ENCODE measurements around the gene ATP1B4.

Gene ATP1B4

DNA sequence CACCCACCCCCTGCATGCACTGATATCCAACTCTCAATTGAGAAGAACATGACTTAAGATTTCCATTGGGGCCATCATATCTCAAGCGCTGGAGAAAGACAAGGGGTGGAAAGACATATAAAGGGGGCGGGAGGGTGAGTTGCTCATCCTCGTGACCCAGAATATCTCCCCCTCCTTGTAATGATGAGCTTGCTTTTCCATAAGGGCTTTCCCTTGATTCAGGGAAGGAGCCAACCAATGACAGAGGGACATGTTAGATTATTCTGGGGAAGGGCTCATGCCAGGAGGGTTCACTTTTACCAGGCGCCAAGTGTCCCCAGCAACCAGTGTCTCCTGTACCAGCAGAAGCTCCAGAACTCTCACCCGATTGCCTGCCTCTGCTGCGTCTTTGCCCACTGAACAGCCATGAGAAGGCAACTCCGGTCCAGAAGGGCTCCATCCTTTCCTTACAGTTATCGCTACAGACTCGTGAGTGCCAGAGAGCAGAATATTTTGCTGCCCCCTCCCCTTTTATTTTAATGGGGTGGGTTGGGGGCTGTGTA lies at the start of gene ATP1B4:
Gene ATP1B4, plus strand, starts transcription at position 326 of the 542 bp plus-strand sequence. Its CDS starts 80 bp downstream, at position 406.
- no peak for DNase-seq

DNA sequence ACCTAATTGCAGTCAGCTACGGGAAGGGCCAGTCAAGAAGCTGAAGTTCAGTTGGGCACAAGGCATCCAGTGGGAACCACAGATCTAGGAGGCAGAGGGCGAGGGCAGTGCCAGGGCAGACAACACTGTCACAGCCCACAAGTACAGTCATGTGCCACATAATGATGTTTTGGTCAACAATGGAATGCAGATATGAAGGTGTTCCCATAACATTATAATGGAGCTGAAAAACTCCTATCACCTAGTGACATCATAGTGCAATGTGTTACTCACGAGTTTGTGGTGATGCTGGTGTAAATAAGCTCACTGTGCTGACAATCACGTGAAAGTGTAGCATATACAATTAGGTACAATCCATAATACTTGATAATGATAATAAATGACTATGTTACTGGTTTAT lies 46.1 kb upstream of the ATP1B4 start:
- DNase-seq, result no peak

- DNase-seq, result no peak
These were observed 45.2 kb upstream of the ATP1B4 start for GRCh38 chrX:120316587-120317283.

DNA sequence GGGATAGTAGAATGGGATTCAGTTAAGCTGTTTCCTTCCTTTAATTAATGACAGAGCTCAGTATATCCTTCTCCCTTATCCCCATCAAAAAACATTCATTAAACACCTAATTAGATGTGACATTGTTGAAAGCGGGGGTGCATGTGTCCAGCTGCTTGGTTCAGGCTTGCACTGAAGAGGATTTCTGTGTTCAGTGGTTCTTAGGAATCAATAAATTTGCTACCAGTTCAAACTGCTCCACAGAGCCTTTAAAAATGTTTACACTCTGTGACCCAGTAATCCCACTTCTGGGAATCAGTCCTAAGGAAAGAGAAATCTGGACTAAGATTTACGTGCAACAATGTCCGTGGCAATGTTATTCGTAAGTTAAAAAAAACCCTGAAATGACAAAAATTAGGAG lies 43.5 kb upstream of the ATP1B4 start:
- DNase-seq, result no peak

DNA sequence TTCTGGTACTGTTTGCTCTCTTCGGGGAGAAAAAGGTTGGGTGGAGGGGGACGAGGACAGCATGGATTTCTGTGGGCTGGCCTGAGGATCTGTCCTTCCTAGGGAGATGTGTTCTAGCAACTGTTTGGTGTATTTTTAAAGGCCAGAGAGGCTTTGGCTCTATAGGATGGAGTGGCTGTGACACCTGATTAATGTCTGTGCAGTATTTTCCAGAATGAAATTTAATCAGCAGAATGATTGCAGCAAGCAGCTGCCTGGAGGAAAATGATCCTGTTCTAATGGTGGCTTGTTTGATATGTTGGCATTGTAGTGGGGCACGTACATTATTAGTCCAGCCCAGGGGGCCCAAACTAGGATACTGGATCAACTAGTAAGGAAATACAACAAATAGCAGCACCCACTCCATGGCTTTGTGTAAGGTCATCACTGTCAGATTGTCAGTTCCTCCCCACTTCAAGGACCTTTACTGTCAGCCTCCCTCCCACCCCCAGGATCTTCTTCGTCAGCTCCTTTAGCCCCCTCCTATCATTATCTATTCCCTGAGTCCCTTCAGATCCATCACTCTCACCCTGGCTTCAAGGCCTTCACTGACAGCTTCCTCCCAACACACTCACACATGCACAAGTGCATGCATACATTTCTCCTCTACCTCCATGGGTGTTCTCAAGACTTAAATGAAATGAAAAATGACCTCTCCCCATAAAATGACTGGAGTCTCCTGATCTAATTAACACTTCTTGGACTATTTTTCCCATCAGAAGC lies 40.2 kb upstream of the ATP1B4 start:
- no peak for DNase-seq

DNA sequence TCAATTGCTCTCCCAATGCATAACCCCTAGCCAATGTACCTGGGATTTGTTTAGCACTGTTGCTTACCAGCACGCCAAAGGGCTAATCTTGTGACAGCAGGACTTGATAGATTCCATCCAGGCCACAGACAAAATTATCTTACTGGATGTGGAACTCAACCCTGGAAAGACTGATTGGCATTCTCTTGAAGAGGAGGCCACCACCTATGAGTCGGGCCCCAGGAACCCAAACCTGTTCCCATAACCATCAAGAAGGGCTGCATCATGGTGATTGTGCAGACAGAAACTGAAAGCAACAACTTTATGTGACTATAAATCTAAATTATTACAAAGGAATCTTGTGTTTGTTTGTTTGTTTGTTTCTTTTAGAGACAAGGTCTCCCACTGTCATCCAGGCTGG lies 30.8 kb upstream of the ATP1B4 start:
- DNase-seq, result no peak

GRCh38 chrX:120332394-120332793 lies 29.5 kb upstream of the ATP1B4 start:
- no peak for DNase-seq

DNA sequence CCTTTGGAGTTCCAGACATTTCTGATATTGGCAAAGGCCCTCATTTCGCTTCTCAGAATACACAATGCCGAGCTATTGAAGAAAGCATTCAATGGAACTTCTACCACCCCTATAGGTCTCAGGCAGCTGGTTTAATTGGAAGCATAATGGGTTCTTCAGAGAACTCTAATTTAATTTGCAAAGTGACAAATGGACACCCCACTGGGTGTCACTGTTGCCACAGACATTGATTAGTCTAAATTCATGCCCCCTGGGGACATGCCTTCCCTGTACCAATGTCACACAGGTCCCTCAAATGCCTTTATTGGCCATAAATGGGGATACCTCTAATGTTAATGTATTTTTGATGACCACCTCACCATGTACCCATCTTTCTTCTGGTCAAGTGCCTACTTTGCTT lies 27.7 kb upstream of the ATP1B4 start:
- DNase-seq, result peak in 1 of 2 donors; percentile 25

DNA sequence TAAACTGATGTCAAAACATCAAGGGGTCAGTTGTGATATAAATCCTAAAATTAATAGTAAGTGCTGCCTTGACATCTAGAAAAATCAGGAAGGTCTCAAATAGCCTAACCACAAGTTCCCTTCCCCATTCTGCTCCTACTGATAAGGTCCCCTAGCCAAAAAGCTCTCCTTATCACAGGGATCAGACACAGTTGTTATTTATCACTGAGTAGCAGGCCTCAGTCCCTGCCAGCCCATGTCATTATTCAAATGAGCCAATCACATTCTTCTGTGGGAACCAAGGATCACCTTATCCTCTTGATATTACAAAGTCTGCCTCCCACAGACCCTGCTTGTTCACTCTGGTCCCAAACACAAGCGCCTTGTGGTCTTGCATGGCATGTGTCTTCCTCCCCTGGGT lies 27.3 kb upstream of the ATP1B4 start:
- DNase-seq, result no peak

DNA sequence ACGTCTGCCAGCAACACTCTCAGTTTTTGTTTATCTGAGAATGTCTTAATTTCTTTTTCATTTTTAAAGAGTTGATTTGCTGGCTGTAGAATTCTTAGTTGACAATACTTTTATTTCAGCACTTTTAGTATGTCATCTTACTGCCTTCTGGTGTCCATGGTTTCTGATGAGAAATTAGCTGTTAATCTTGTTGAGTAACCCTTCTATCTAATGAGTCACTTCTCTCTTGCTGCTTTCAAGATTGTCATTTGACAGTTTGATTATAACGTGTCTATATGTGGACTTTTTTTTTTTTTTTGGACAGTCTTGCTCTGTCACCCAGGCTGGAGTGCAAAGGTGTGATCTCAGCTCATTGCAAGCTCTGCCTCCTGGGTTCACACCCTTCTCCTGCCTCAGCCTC lies 26.6 kb upstream of the ATP1B4 start:
- DNase-seq, result no peak

GRCh38 chrX:120336899-120337298 lies 25.0 kb upstream of the ATP1B4 start:
- no peak for DNase-seq

- DNase-seq, result peak in 1 of 2 donors; percentile 32
These were observed 17.3 kb upstream of the ATP1B4 start for GRCh38 chrX:120344566-120344965.

- DNase-seq, result no peak
These were observed 11.3 kb upstream of the ATP1B4 start for GRCh38 chrX:120350450-120351138.

DNA sequence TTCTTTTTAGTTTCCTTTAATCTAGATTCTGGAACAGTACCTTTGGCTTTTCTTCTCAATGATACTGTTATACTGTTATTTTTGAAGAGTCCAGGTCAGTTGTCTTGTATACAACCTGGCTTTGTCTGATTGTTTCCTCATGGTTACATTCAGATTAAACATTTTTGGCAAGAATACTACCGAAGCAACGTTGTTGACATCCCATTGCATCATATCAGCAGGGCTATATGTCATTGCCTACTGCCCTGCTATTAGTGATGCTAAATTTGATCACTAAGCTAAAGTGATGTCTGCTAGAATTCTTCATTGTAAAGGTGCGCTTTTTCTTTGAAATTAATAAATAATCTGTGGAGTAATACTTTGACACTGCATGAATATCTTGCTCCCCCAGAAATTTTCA lies 5.8 kb upstream of the ATP1B4 start:
- DNase-seq, result no peak

DNA sequence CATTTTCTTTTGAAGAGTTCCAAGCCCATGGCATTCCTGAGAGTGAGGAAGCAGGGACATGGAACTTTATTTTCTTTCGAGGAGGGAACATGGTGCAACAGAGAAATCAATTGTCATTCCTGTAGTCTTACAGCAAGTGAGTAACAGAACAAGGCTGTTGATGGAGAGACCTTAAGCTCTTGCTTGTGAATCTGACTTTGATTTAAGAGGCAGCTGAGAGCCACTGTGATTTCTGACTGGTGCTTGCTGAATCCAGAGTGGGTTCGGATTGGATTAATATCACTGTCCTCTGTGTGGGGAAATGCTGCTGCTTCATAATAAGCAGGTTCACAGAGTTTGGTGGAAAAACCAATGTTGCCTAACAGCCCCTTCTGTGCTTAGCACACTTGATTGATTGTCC lies 4.7 kb upstream of the ATP1B4 start:
- no peak for DNase-seq

DNA sequence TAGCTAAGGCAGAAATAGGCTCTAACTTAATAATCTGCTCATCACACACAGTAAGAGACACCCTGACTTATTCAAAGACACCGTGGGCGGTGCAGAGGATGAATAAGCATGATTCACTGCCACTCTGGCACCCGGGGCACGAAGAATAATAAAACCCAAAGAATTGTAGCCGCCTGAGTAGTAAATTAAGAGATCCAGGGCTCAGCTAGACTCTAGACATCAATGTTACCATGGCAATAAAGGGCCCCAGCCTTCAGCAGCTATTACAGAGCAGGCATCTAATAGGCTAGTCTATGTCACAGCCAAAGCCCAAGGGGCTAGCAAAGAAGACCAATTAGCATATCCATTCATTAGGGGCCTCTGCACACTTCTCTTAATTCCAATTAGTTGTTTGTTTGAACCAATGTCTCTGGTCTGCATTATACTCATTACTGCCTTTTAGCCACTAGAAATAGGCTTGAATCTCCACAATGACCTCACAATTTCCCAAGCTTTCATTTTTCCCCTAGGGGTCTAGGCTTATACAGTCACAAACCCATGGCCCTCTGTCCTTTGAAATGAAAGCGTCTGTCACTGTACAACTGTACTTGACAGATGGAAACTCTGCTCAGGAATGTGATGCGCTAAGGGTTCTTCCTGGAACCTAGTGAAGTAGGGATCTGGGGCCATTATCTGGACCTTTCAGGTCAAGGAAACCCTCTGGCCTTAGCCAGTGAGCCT lies 3.0 kb upstream of the ATP1B4 start:
- DNase-seq, result no peak

DNA sequence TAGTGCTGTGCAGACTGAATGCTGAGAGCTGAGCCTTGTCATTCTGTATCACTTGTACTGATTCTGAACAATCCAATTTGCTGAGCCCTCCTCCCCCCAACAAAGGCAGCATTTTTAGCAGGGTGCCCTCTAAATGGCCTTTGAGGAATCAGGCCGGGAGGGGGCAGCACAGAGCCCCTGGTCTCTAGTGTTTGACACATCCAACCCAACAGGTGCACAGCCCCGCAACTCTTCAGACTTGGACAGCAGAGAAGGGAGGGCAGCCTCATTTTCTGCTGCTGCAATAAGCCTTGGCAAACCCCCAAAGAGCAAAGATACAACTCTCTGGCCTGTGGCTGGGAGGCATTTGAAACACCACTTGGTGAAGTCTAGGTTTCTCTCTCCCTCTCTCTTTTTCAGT lies 3.4 kb downstream of the ATP1B4 start:
- peak; percentile 10 to 53 for DNase-seq

- DNase-seq, result no peak
These were observed 4.1 kb downstream of the ATP1B4 start for GRCh38 chrX:120365968-120366367.

- no peak for DNase-seq
These were observed 4.9 kb downstream of the ATP1B4 start for GRCh38 chrX:120366794-120367193.

- DNase-seq, result no peak
These were observed 5.7 kb downstream of the ATP1B4 start for GRCh38 chrX:120367402-120368109.

- no peak for DNase-seq
These were observed 10.9 kb downstream of the ATP1B4 start for GRCh38 chrX:120372667-120373370.

DNA sequence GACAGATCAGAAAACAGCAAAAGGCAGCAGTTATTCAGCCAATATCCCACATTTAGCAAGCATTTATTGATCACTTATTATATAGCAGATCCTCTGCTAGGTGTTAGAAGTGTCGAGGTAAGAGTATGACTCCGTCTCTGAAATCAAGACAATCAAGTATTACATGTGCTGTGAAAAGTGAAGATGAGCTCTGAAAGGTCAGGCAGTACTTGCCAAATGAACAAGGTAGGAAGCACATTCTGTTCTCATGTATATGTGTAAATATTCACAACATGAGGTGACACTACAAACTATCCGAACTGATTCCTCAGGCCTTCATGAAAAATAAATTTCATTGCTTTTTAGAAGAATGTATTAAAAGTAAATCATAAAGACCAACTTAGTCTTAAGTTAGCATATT lies 15.3 kb downstream of the ATP1B4 start:
- no peak for DNase-seq
